GM21786 (cell line): ENCODE measurements around the gene SLC16A14.
"Not testable (repeated sequence)": the region's sequence is repeated elsewhere in the genome, so short reads cannot be mapped to it uniquely, and the experiment has no call there.

Experiments used
- ATAC-seq: cut with Tn5 transposase; IDR thresholded peaks from one replicate; pipeline ENCODE4 v1.9.1; 2021; ENCODE audit not compliant: unreplicated experiment

SLC16A14 gene

GRCh38 chr2:230068651-230069055 is at the start of gene SLC16A14:
Gene SLC16A14, minus strand, starts transcription at chr2:230068924. Its CDS starts 9,572 bp downstream, at chr2:230059352.
- peak; percentile 29 for ATAC-seq

DNA sequence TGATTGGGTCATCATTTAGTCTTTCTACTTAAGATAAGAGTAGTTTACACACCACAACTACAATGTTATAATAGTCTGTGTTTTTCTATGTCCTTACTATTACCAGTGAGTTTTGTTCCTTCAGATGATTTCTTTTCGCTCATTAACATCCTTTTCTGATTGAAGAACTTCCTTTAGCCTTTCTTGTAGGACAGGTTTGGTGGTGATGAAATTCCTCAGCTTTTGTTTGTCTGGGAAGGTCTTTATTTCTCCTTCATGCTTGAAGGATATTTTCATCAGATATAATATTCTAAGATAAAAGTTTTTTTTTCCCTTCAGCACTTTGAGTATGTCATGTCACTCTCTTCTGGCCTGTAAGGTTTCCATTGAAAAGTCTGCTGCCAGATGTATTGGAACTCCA is 38.0 kb upstream of the SLC16A14 start:
- ATAC-seq, result no peak

DNA sequence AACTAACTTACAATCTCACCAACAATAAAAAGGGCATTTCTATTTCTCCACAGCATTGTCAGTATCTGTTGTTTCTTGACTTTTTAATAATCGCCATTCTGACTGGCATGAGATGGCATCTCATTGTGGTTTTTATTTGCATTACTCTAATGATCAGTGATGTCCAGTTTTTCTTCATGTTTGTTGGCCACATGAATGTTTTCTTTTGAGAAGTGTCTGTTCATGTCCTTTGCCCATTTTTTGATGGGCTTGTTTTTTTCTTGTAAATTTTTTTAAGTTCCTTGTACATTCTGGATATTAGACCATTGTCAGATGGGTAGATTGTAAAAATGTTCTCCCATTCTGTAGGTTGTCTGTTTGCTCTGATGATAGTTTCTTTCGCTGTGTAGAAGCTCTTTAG is 33.2 kb upstream of the SLC16A14 start:
- not testable (repeated sequence) for ATAC-seq

DNA sequence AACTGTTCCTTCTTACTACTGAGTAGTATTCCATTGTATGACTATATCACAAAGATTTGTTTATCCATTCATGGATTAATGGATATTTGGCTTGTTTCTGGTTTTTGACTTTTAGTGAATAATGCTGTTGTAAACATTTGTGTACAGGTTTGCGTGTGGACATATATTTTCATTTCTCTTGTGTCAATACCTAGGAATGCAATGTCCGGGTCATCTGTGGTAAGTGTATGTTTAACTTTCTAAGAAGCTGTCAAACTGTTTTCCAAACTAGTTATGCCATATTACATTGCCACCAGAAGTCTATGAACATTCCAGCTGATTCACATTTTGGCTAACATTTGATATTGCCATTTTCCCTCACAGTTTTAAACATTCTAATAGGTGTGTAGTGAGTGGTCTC is 29.1 kb upstream of the SLC16A14 start:
- no peak for ATAC-seq

- no peak for ATAC-seq
These were observed 28.7 kb upstream of the SLC16A14 start for GRCh38 chr2:230097424-230097823.

DNA sequence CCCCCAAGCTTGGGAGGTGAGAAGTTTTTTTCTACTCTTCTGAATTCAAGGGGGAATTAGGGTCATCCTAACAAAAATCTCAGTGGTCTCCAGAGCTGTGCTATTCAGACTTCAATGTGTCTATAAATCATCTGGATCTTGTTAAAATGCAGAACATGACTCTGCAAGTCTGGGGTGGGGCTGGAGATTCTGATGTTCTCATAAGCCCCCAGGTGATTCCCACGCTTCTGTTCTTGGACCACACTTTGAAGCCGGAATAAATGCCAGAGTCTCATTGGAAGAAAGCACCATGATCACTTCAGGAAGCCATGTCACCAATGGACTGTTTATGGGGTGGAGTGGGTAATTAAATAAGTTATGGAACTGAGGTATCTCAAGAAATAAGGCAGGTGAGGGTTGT is 22.2 kb upstream of the SLC16A14 start:
- no peak for ATAC-seq

DNA sequence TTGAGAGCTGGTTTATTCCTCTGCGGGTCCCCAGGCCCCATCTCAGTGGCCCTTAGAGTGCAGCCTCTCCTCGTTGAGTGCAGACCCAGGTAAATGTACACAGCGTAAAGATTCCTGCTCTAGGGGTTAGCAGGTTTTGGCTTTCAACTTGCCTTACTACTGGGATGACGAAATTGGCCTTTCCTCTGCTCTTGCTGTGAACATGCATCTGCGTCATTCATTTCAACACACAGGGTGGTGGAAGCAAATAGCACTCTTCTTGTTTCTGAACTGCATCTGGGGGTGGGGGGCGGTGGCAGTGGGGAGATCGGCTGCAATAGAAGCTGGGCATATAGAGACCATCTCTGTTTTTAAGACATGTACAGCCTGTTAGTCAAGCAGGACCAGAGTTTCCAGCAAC is 16.5 kb upstream of the SLC16A14 start:
- no peak for ATAC-seq

GRCh38 chr2:230077851-230078547 is 9.3 kb upstream of the SLC16A14 start:
- ATAC-seq, result no peak

GRCh38 chr2:230076819-230077218 is 8.1 kb upstream of the SLC16A14 start:
- no peak for ATAC-seq

- ATAC-seq, result no peak
These were observed 7.4 kb upstream of the SLC16A14 start for GRCh38 chr2:230075988-230076631.

GRCh38 chr2:230071421-230071820 is 2.7 kb upstream of the SLC16A14 start:
- no peak for ATAC-seq

DNA sequence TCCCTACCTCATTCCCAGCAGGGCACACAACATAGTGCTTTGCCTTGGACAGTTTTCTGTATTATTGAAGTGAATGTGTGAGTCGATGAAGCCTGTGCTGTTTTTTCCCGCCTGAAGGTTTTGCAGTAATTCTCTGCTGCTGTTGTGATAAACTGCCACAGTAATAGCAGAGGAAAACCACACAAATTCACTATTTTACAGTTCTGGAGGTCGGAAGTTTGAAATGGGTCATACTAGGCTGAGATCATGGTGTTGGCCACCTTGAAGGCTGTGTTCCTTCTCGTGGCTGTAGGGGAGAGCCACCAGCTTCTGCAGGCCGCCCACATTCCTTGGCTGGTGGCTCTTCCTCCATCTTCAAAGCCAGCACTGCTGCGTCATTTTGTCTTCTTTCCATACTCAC is 678 bp upstream of the SLC16A14 start:
- no peak for ATAC-seq

- ATAC-seq, result peak; percentile 30
These were observed 591 bp downstream of the SLC16A14 start for GRCh38 chr2:230068016-230068650.

DNA sequence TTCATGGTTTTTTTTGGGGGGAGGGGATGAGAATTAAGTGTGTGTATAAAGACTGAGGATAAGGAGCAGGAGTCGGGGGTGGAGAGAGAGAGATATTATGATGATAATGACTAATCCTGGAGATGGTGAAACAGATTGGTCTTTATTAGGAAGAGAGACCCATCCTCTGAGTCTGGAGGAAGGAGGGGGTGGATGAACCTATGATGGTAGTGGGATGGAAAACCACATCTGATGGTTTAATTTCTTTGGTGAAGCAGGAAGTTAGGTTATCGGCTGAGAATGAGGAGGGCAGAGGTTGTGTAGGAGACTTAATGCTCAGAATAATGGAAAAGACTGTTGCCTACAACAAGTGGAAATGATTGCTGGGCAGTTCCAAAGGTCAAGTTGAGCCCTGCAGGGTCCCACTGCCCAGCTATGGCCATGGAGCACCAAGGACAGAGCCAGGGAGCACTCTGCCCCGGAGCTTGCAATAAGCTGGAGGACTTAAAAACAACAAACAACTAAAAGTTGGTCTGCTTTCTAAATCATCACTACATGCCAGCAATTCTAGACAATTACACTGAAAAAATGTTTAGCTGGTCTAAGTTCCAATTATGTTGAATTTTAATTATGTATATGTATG is 7.9 kb downstream of the SLC16A14 start:
- no peak for ATAC-seq

DNA sequence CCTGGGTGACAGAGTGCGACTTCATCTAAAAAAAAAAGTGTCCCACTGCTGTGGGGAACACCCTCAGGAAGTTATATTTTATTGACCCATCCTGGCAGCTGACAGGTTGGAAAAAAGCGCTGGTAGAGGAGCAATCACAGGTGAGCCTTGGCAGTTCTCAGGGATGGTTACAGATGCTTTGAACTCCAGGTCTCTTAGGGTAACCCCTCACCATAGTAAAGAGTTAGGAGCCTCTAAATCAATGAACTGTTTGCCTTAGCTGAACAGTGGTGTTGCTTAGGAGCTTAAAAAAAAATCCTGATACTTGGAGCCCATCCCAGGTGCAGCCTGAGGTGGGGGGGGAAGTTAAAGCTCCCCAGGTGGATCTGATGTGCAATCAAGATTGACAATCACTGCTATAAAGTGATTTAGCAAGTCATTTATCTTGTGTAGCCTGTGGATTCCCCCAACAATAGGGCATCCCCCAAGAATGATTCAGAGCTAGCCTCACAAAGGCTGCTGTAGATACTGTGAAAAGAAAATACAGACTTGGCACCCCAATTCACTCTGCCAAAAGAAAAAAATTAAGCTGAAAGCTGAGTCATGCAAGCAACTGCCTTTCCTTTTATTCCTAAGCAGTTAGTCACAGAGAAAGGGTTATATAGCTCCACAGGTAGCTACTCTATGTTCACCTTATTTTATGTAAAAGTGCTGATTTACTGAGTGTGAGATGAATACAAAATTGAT is 14.8 kb downstream of the SLC16A14 start:
- no peak for ATAC-seq

GRCh38 chr2:230052299-230052698 is 16.4 kb downstream of the SLC16A14 start:
- ATAC-seq, result no peak

- no peak for ATAC-seq
These were observed 18.6 kb downstream of the SLC16A14 start for GRCh38 chr2:230050136-230050535.

DNA sequence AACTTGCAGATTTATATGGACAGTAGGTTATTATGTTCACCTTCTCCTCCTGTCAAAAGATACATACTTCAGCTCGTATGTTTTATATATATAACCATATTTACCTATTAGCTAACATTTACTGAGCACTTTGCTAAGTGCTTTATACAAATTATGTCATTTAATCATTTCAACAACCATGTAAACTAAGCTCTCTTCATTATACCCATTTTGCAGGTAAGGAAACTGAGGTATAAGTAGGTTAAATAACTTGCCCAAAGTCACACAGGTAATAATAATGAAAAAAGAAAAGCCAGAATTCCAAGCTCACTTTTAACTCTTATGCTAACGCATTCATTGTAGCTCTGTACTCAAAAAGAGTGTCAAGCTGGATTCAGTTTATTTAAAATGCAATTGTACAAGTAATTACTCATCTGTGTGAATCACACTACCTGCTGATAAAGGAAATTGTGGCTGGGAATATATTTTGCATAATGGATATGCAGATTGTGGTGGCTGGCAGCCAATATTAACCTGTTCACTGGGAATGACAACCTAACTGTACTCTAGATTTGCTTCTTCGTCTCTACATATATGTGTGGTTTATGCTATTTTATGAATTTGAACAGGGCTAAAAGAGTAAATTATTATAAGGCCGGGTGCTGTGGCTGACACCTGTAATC is 20.6 kb downstream of the SLC16A14 start:
- no peak for ATAC-seq

DNA sequence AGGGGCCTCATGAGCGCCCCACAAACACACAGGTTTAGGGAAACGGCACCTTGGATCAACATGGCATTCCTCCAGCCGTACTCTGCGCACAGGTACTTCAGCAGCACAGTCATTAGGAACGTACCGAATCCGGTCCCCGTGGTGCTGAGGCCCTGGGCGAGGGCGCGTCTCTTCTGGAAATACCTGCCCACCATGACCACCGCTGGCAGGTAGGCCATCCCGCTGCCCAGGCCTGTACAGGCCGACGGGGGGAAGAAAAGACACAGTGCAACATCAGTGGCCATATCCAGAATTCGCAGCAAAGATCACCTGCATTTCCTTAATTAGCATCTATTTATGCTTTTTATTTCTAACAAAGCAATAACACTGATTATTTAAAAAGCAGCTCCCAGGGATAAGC is 22.2 kb downstream of the SLC16A14 start:
- ATAC-seq, result no peak

- ATAC-seq, result no peak
These were observed 25.3 kb downstream of the SLC16A14 start for GRCh38 chr2:230043461-230043860.

DNA sequence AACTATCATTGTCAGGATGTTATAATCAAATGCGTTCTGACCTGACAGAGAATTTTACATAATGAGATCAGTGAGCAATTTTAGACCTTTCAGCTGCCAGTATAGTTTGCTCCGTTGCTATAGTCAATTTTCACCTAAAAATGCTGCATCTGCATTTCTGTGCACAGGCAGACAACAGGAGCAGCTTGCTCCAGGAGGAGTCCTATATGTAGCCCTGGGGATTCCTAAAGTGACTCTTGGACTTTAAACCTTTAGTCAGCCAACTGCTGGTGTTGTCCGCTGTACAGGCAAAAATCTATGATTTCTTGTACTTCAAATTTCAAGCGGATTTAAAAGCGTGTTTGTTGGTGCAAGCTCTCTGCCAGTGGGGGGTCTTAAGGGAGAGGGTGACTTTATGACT is 25.7 kb downstream of the SLC16A14 start:
- no peak for ATAC-seq
